ENCODE measurements around the gene DPP6. TPM values are rescaled to one million over a fixed set of nuclear protein-coding genes. Genes with fewer than 3 reads are reported as not detected.
"Not testable (repeated sequence)": the region's sequence is repeated elsewhere in the genome, so short reads cannot be mapped to it uniquely, and the experiment has no call there.

Gene DPP6
- not detected in 2 replicates for total RNA-seq (2014; rRNA removed; shearing (Covaris generic))

- H3K27me3 ChIP-seq; H3K27ac ChIP-seq; DNase-seq; H3K9me3 ChIP-seq (replicated peaks); H3K4me1 ChIP-seq; H3K4me3 ChIP-seq; H3K36me3 ChIP-seq: not testable (repeated sequence)
Measured at GRCh38 chr7:154051643-154052529, at the start of gene DPP6. DPP6 (plus strand) TSS chr7:154052398.

- not testable (repeated sequence) for H3K4me3 ChIP-seq; H3K27ac ChIP-seq; H3K27me3 ChIP-seq; DNase-seq; H3K9me3 ChIP-seq (replicated peaks); H3K36me3 ChIP-seq; H3K4me1 ChIP-seq
Measured at GRCh38 chr7:154009423-154009911, 42.7 kb upstream of the DPP6 start.

GRCh38 chr7:154010726-154011568 is 41.3 kb upstream of the DPP6 start:
- not testable (repeated sequence) for H3K27me3 ChIP-seq; H3K36me3 ChIP-seq; H3K27ac ChIP-seq; H3K4me3 ChIP-seq; H3K9me3 ChIP-seq (replicated peaks); H3K4me1 ChIP-seq; DNase-seq

- not testable (repeated sequence) for H3K27ac ChIP-seq; H3K27me3 ChIP-seq; DNase-seq; H3K36me3 ChIP-seq; H3K4me1 ChIP-seq; H3K9me3 ChIP-seq (replicated peaks); H3K4me3 ChIP-seq
Measured at GRCh38 chr7:154012800-154013199, 39.4 kb upstream of the DPP6 start.

- not testable (repeated sequence) for H3K27me3 ChIP-seq; H3K9me3 ChIP-seq (replicated peaks); DNase-seq; H3K4me1 ChIP-seq; H3K36me3 ChIP-seq; H3K27ac ChIP-seq; H3K4me3 ChIP-seq
Measured at GRCh38 chr7:154015636-154016035, 36.6 kb upstream of the DPP6 start.

- not testable (repeated sequence) for H3K27me3 ChIP-seq; H3K27ac ChIP-seq; H3K9me3 ChIP-seq (replicated peaks); H3K4me1 ChIP-seq; H3K4me3 ChIP-seq; DNase-seq; H3K36me3 ChIP-seq
Measured at GRCh38 chr7:154018354-154018753, 33.8 kb upstream of the DPP6 start.

- not testable (repeated sequence) for H3K27ac ChIP-seq; H3K4me1 ChIP-seq; H3K27me3 ChIP-seq; H3K9me3 ChIP-seq (replicated peaks); H3K36me3 ChIP-seq; H3K4me3 ChIP-seq; DNase-seq
Measured at GRCh38 chr7:154027805-154028204, 24.4 kb upstream of the DPP6 start.

GRCh38 chr7:154030476-154031080 is 21.6 kb upstream of the DPP6 start:
- not testable (repeated sequence) for H3K27me3 ChIP-seq; DNase-seq; H3K4me3 ChIP-seq; H3K9me3 ChIP-seq (replicated peaks); H3K36me3 ChIP-seq; H3K27ac ChIP-seq; H3K4me1 ChIP-seq

- not testable (repeated sequence) for DNase-seq; H3K4me3 ChIP-seq; H3K27ac ChIP-seq; H3K4me1 ChIP-seq; H3K36me3 ChIP-seq; H3K9me3 ChIP-seq (replicated peaks); H3K27me3 ChIP-seq
Measured at GRCh38 chr7:154039466-154040165, 12.6 kb upstream of the DPP6 start.

- not testable (repeated sequence) for H3K27me3 ChIP-seq; H3K27ac ChIP-seq; H3K36me3 ChIP-seq; H3K9me3 ChIP-seq (replicated peaks); DNase-seq; H3K4me1 ChIP-seq; H3K4me3 ChIP-seq
Measured at GRCh38 chr7:154050394-154050793, 1.8 kb upstream of the DPP6 start.

GRCh38 chr7:154051006-154051642 is 1.1 kb upstream of the DPP6 start:
- H3K27ac ChIP-seq; H3K9me3 ChIP-seq (replicated peaks); H3K4me1 ChIP-seq; H3K27me3 ChIP-seq; H3K4me3 ChIP-seq; H3K36me3 ChIP-seq; DNase-seq: not testable (repeated sequence)

- H3K9me3 ChIP-seq (replicated peaks); H3K27me3 ChIP-seq; H3K4me3 ChIP-seq; H3K4me1 ChIP-seq; DNase-seq; H3K27ac ChIP-seq; H3K36me3 ChIP-seq: not testable (repeated sequence)
Measured at GRCh38 chr7:154052530-154053252, 493 bp downstream of the DPP6 start.

GRCh38 chr7:154053466-154054312 is 1.5 kb downstream of the DPP6 start:
- not testable (repeated sequence) for DNase-seq, H3K27me3 ChIP-seq

More at GRCh38 chr7:154053466-154054312, 1.5 kb downstream of the DPP6 start:
- not testable (repeated sequence) for H3K36me3 ChIP-seq; H3K9me3 ChIP-seq (replicated peaks); H3K4me1 ChIP-seq; H3K27ac ChIP-seq; H3K4me3 ChIP-seq

Data from SJCRH30 (cell line).